Pancreas (tissue), 10 donors: ENCODE results near the gene RBBP6. TPM values are rescaled to one million over a fixed set of nuclear protein-coding genes. Genes with fewer than 3 reads are reported as not detected.
A peak's percentile ranks its signal among the peaks of the same experiment; 100 is the strongest.

Experiments used
- ATAC-seq, 4 donors: fragments of 200-7000 bp; cut with Tn5 transposase; one replicate each; pipeline versions ENCODE4 v1.8.0 to v1.9.1; 2020; ENCODE audit warnings: mild to moderate bottlenecking in 4 of 4, moderate library complexity in 4 of 4
- DNase-seq, 6 donors: peaks; one replicate each; pipeline ENCODE4 v3.0.0-alpha.2; 2020
- FAIRE-seq: peaks from 2 replicates; lab custom pipeline; 2012; peaks lifted over from hg19 to GRCh38; lab: Jason Lieb, UNC
- H3K27ac ChIP-seq, 4 donors: fragments of 200-600 bp; sonication (generic); 1 replicate in 3 of 4; 2 replicates in 1 of 4; pipeline versions ENCODE4 v1.5.0 to v1.8.0; 2020
- H3K27me3 ChIP-seq, 4 donors: fragments of 200-600 bp; one replicate each; pipeline ENCODE4 v1.8.0; 2021
- H3K36me3 ChIP-seq, 3 donors: fragments of 200-600 bp; sonication (generic) in 1 of 3; one replicate each; pipeline versions ENCODE4 v1.5.0 to v1.8.0; 2020 to 2021
- H3K4me1 ChIP-seq, 3 donors: fragments of 200-600 bp; one replicate each; pipeline ENCODE4 v1.8.0; 2021
- H3K4me3 ChIP-seq, 4 donors: fragments of 200-600 bp; sonication (generic) in 2 of 4; one replicate each; pipeline versions ENCODE4 v1.5.0 to v1.8.0; 2020 to 2021
- H3K9me3 ChIP-seq, 4 donors: fragments of 200-600 bp; one replicate each; pipeline ENCODE4 v1.8.0; 2021
- WGBS, 2 donors: extraction: QIAGEN DNeasy Blood & Tissue Kit; methylation state at CpG; one replicate each; pipeline ENCODE4 v1.1.7; 2013; 5-methylcytosine and 5-hydroxymethylcytosine counted together
- intact Hi-C, 3 donors: fragments of 100-400 bp; cut with DNase I; formaldehyde crosslinking; loops; one replicate each; pipeline versions ENCODE4 v1.11.1 to v1.14.2; 2022
- polyA plus RNA-seq, 2 donors: library from polyadenylated mRNA; stranded (reverse); fragments of 200-250 nt; gene quantifications; one replicate each; pipeline ENCODE4 v1.2.3, GENCODE V29; 2013
- total RNA-seq, 6 donors: library from RNA; stranded (reverse); fragmentation: NEBNext Ultra II Directional in 4 of 6; extraction: Animal tissue kit (Norgen Biotek cat#: 25700) in 4 of 6; gene quantifications; one replicate each; pipeline versions ENCODE4 v1.2.1 to v1.2.4, GENCODE V29; 2021 to 2023
- TF ChIP-seq, protein P1 (sequence below), 4 donors: fragments of 200-600 bp; sonication (generic) in 3 of 4; IDR thresholded peaks; one replicate each; pipeline versions ENCODE4 v1.5.0 to v1.8.0; 2021; ENCODE audit warnings: antibody characterized with exemption in 4 of 4
- donor health status: healthy with polysubstance abuse.
- donor health status: DM: no; HTN: no; CAD: no; lungs with moderate emphysema.
- donor health status: DM: no; HTN: no; CAD: no.
- donor health status: control.
- donor health status: control.
- donor health status: Bipolar disorder and iron deficiency.
- donor health status: DM: yes; HTN: yes; CAD: no.
- donor health status: DM: no; HTN: no; CAD: no.
- donor health status: DM: no; HTN: no; CAD: no.
- donor health status: DM: yes; HTN: yes; CAD: no.

The RBBP6 gene
- total and polyA plus RNA-seq, 8 donors, result 13.8 to 31.3 (median 19.8) TPM

DNA sequence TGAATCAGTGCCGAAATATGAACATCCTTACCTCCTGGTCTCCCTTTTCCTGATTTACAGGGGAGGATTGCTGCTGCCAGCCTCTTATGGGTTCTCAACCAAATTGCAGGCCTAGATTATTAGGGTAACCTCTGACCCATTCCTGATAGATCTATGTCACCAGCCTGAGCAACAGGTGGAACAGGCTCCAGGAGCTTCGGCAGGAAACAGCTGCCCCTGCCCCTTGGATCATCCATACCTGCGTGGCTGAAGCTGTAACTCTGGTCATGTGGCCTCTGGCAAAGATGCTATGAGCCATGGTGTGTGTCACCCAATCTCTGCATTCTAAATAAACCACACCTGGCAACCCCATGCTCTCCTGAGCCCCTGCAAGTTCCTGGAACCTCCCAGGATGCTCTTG lies 18.4 kb upstream of the RBBP6 start:
- Histone ChIP-seq H3K4me1 (no peaks in the 10 kb centered on the region), H3K4me3 (no peak overlapping the region), H3K36me3 (no peaks in the 10 kb centered on the region), H3K27me3 (no peaks in the 10 kb centered on the region), H3K27ac (no peak overlapping the region), H3K9me3 (no peaks in the 10 kb centered on the region)
- FAIRE-seq (no peak), ATAC-seq (no peak), DNase-seq (no peak)
- TF ChIP-seq, protein P1, sequence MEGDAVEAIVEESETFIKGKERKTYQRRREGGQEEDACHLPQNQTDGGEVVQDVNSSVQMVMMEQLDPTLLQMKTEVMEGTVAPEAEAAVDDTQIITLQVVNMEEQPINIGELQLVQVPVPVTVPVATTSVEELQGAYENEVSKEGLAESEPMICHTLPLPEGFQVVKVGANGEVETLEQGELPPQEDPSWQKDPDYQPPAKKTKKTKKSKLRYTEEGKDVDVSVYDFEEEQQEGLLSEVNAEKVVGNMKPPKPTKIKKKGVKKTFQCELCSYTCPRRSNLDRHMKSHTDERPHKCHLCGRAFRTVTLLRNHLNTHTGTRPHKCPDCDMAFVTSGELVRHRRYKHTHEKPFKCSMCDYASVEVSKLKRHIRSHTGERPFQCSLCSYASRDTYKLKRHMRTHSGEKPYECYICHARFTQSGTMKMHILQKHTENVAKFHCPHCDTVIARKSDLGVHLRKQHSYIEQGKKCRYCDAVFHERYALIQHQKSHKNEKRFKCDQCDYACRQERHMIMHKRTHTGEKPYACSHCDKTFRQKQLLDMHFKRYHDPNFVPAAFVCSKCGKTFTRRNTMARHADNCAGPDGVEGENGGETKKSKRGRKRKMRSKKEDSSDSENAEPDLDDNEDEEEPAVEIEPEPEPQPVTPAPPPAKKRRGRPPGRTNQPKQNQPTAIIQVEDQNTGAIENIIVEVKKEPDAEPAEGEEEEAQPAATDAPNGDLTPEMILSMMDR (IDR thresholded peaks at IDR 0.05), result no peak
- intact Hi-C loops, result no loop called here
- WGBS, 2 donors, result 83 to 88% methylated on average over 3 of the region's 3 CpGs

DNA sequence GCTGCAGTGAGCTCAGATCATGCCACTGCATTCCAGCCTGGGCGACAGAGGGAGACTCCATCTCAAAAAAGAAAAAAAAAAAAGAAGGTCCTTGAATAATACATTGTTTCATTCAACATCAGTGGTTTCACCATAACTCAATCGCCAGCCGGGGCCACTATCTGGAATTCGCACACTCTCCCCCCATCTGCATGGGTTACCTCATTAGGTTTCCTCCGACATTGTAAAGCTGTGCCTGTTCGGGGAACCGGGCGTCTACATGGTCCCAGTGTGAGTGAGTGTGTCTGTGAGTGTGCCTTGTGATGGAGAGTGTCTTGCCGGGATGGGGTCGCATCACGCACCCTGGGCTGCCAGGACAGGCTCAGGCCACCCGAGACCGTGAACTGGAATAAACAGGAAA lies 16.6 kb upstream of the RBBP6 start:
- no peaks in the 10 kb centered on the region for H3K36me3 ChIP-seq
- no peaks in the 10 kb centered on the region for H3K9me3 ChIP-seq
- WGBS, 2 donors, result 90 to 92% methylated on average over 13 of the region's 13 CpGs
- ATAC-seq (no peak), FAIRE-seq (no peak), DNase-seq (no peak)
- H3K4me1 ChIP-seq, result no peaks in the 10 kb centered on the region
- no peak overlapping the region for H3K4me3 ChIP-seq
- intact Hi-C loops, result no loop called here
- H3K27me3 ChIP-seq, result no peaks in the 10 kb centered on the region
- TF ChIP-seq, protein P1 (IDR thresholded peaks at IDR 0.05), result no peak
- H3K27ac ChIP-seq, result no peak overlapping the region

DNA sequence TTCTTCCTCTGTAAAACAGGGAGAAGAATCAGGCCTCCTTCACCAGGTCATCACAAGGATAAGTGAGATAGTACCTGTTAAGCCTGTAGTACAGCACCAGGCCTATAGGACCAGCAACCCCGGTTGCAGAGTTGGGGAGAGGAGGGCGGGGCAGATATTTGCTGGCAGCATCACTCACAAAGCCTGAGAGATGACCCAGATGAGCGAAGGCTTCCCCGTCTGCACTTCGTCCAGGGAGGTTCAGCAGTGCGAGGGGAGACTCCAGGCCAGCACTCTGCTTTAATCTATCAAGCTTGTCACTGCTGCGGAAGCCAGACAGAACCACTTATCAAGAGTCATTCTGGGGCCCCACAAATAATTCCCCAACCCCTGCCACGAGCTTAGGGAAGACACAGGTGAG lies 15.8 kb upstream of the RBBP6 start:
- no peak for DNase-seq
- WGBS, 2 donors, result 64 to 65% methylated on average over 8 of the region's 8 CpGs
- no peak overlapping the region for H3K4me3 ChIP-seq
- H3K9me3 ChIP-seq, result no peaks in the 10 kb centered on the region
- no peak for ATAC-seq
- no peaks in the 10 kb centered on the region for H3K4me1 ChIP-seq
- no peaks in the 10 kb centered on the region for H3K36me3 ChIP-seq
- no peaks in the 10 kb centered on the region for H3K27me3 ChIP-seq
- H3K27ac ChIP-seq, result no peak overlapping the region
- intact Hi-C loops, result no loop called here
- TF ChIP-seq, protein P1 (IDR thresholded peaks at IDR 0.05), result no peak
- no peak for FAIRE-seq

DNA sequence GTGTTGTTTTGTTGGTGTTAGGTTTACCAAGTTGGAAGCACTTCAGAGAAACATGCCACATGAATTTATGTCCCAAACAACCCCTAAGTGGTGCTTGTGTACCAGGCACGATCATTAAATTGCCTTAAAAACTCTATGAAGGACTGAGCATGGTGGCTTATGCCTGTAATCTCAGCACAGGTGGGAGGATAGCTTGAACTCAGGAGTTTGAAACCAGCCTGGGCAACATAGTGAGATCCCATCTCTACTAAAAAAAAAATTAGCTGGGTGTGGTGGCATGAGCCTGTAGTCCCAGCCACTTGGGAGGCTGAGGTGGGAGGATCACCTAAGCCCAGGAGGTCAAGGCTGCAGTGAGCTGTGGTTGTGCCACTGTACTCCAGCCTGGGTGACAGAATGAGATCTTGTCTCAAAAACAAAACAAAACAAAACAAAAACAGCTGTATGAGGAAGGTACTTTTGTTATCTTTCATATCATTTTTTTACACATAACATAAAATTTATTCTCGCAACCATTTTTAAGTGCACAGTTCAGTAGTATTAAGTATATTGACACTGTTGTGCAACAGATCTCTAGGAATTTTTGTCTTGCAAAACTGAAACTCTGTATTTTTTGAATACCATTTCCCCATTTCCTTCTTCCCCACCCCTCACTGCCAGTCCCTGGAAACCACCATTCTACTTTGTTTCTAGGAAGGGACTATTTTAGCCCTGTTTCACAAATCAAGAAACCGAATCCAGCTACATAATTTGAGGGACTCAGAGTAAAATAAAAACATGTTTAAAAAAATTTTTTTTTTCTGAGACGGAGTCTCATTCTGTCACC lies 14.3 kb upstream of the RBBP6 start:
- 78 to 85% methylated on average over 4 of the region's 4 CpGs for WGBS, 2 donors
- no peaks in the 10 kb centered on the region for H3K9me3 ChIP-seq
- ATAC-seq, result peak in 1 of 4 donors; percentile 51
- H3K27me3 ChIP-seq, result no peaks in the 10 kb centered on the region
- no peaks in the 10 kb centered on the region for H3K4me1 ChIP-seq
- no peak overlapping the region for H3K4me3 ChIP-seq
- no peaks in the 10 kb centered on the region for H3K36me3 ChIP-seq
- intact Hi-C loops, result no loop called here
- H3K27ac ChIP-seq, result no peak overlapping the region
- TF ChIP-seq, protein P1 (IDR thresholded peaks at IDR 0.05), result no peak
- FAIRE-seq, result no peak
- DNase-seq, result no peak

DNA sequence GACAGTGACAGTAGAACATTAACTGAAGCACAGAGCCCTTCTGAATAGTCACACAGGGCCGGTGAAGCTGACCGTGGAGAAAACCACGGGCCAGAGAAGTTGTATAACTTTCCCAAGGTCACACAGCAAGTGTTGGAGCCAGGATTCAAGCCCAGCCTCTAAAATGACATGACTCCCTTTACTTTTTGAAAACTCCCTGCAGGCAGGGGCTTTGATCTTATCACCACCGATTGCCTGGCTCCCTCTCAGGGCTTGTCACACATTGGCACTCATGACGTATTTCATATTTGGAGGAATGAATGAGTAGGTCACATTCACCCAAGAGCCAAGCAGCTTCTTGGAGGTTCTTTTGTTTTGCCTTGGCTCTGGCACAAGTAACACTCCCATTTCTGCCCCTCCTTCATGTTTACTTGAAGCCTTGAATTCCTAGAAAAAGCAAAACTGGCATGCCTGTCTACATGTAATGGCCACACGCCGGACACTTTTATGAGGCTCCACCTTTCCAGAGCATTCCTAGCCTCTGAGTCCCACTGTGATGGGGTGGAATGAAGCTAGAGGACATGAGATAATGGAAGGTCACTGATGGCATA lies 13.3 kb upstream of the RBBP6 start:
- TF ChIP-seq, protein P1 (IDR thresholded peaks at IDR 0.05), result no peak
- no peak overlapping the region for H3K4me3 ChIP-seq
- H3K4me1 ChIP-seq, result no peaks in the 10 kb centered on the region
- intact Hi-C loops, result no loop called here
- H3K27me3 ChIP-seq, result no peaks in the 10 kb centered on the region
- no peak for FAIRE-seq
- H3K36me3 ChIP-seq, result no peaks in the 10 kb centered on the region
- ATAC-seq, result peak; percentile 71 to 87 (median 77)
- 6 to 16% methylated on average over 7 of the region's 7 CpGs for WGBS, 2 donors
- no peaks in the 10 kb centered on the region for H3K9me3 ChIP-seq
- DNase-seq, result peak in 3 of 6 donors; percentile 12 to 53 (median 22)
- H3K27ac ChIP-seq, result peak overlapping the region in 1 of 4 donors; percentile 2
